ENCODE measurements around the gene TCP10L.
"Not testable (repeated sequence)": the region's sequence is repeated elsewhere in the genome, so short reads cannot be mapped to it uniquely, and the experiment has no call there.

TCP10L gene

DNA sequence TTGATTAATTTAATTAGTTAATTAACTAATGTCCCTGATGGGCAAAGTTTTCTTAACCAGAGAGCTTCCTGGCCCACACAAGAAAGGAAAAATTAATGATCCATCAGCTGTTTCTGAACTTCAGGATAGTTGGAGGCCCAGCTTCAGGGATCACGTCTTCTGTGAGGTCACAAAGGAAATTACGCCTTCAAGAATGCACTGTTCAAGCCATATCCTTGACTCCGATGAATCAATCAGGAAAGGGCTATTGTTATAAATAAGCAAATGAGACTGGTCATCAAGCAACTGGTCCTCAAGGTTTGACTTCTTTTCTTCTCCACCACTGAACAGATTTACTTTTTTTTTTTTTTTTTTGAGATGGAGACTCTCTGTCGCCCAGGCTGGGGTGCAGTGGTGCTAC lies 40.6 kb downstream of the TCP10L start:
- Histone ChIP-seq H3K23ac (ENCODE audit: low read length in 2 of 2) (no peak overlapping the region), H3K9me3 (ENCODE audit: control insufficient read depth, low read length) (no peaks in the 10 kb centered on the region), H3K36me3 (ENCODE audit: control insufficient read depth in 1 of 2, insufficient read depth in 2 of 2, low read depth in 1 of 2, low read length in 2 of 2) (no peaks in the 10 kb centered on the region), H3K18ac (ENCODE audit: low read depth in 1 of 2, low read length in 2 of 2) (no peak overlapping the region), H2AK5ac (ENCODE audit: low read length, severe bottlenecking) (no peak overlapping the region), H3K4me2 (ENCODE audit: low read length, poor library complexity, severe bottlenecking) (no peak overlapping the region), H3K9ac (ENCODE audit: low read length) (no peak overlapping the region), H3K27ac (ENCODE audit: low read length, poor library complexity, severe bottlenecking) (no peak overlapping the region), H2BK15ac (ENCODE audit: low read depth, poor library complexity, severe bottlenecking) (no peak overlapping the region), H2AFZ (ENCODE audit: low read depth, low read length) (no peak overlapping the region), H3K4me3 (ENCODE audit: insufficient read depth in 1 of 2, low read depth in 1 of 2, low read length in 2 of 2) (no peak overlapping the region), H3K79me1 (replicated peaks; ENCODE audit: low read length, poor library complexity, severe bottlenecking) (no peaks in the 10 kb centered on the region), H4K8ac (ENCODE audit: low read length) (no peak overlapping the region), H3K27me3 (ENCODE audit: control insufficient read depth in 1 of 2, insufficient read depth in 1 of 2, low read length in 2 of 2) (peaks cover 0 to under 1% of the 10 kb centered on the region in 2 experiments), H3K4me1 (ENCODE audit: control insufficient read depth, insufficient read depth, low read depth, low read length) (no peaks in the 10 kb centered on the region), H2BK5ac (ENCODE audit: low read depth, low read length, poor library complexity, severe bottlenecking) (no peak overlapping the region), H3K4ac (ENCODE audit: low read depth in 1 of 2, low read length in 2 of 2) (no peak overlapping the region), H2BK120ac (ENCODE audit: low read depth, low read length) (no peak overlapping the region), H4K91ac (ENCODE audit: low read length) (no peak overlapping the region), H2BK12ac (ENCODE audit: low read length in 2 of 2) (no peak overlapping the region), H3K14ac (ENCODE audit: low read length in 2 of 2) (no peak overlapping the region)
- WGBS, result 86% methylated on average over 2 of the region's 4 CpGs
- DNase-seq, result no peak

GRCh38 chr21:32543975-32544374 lies 41.3 kb downstream of the TCP10L start:
- Histone ChIP-seq H3K4me2 (ENCODE audit: low read length, poor library complexity, severe bottlenecking) (no peak overlapping the region), H3K27ac (ENCODE audit: low read length, poor library complexity, severe bottlenecking) (no peak overlapping the region), H4K91ac (ENCODE audit: low read length) (no peak overlapping the region), H3K79me1 (replicated peaks; ENCODE audit: low read length, poor library complexity, severe bottlenecking) (no peaks in the 10 kb centered on the region), H2AFZ (ENCODE audit: low read depth, low read length) (no peak overlapping the region), H3K23ac (ENCODE audit: low read length in 2 of 2) (no peak overlapping the region), H3K4ac (ENCODE audit: low read depth in 1 of 2, low read length in 2 of 2) (no peak overlapping the region), H3K9ac (ENCODE audit: low read length) (no peak overlapping the region), H3K36me3 (ENCODE audit: control insufficient read depth in 1 of 2, insufficient read depth in 2 of 2, low read depth in 1 of 2, low read length in 2 of 2) (no peaks in the 10 kb centered on the region), H2BK15ac (ENCODE audit: low read depth, poor library complexity, severe bottlenecking) (no peak overlapping the region), H4K8ac (ENCODE audit: low read length) (no peak overlapping the region), H2AK5ac (ENCODE audit: low read length, severe bottlenecking) (no peak overlapping the region), H2BK120ac (ENCODE audit: low read depth, low read length) (no peak overlapping the region), H3K14ac (ENCODE audit: low read length in 2 of 2) (no peak overlapping the region), H3K27me3 (ENCODE audit: control insufficient read depth in 1 of 2, insufficient read depth in 1 of 2, low read length in 2 of 2) (no peaks in the 10 kb centered on the region), H3K18ac (ENCODE audit: low read depth in 1 of 2, low read length in 2 of 2) (no peak overlapping the region), H3K4me1 (ENCODE audit: control insufficient read depth, insufficient read depth, low read depth, low read length) (no peaks in the 10 kb centered on the region), H3K4me3 (ENCODE audit: insufficient read depth in 1 of 2, low read depth in 1 of 2, low read length in 2 of 2) (no peak overlapping the region), H2BK5ac (ENCODE audit: low read depth, low read length, poor library complexity, severe bottlenecking) (no peak overlapping the region), H2BK12ac (ENCODE audit: low read length in 2 of 2) (no peak overlapping the region), H3K9me3 (ENCODE audit: control insufficient read depth, low read length) (no peaks in the 10 kb centered on the region)
- WGBS, result 100% methylated on average over 3 of the region's 3 CpGs
- DNase-seq, result no peak

DNA sequence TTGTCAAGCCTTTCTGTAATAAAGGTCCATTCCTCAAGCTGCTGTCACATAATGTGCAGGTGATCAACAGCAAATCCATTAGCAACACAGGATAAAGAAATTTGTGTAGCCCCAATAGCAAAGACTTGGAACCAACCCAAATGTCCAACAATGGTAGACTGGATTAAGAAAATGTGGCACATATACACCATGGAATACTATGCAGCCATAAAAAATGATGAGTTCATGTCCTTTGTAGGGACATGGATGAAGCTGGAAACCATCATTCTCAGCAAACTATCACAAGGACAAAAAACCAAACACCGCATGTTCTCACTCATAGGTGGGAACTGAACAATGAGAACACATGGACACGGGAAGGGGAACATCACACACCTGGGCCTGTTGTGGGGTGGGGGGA lies 42.3 kb downstream of the TCP10L start:
- not testable (repeated sequence) for H3K23ac ChIP-seq (ENCODE audit: low read length in 2 of 2); H3K9me3 ChIP-seq (ENCODE audit: control insufficient read depth, low read length); H3K4me2 ChIP-seq (ENCODE audit: low read length, poor library complexity, severe bottlenecking); H3K14ac ChIP-seq (ENCODE audit: low read length in 2 of 2); H3K27me3 ChIP-seq (ENCODE audit: control insufficient read depth in 1 of 2, insufficient read depth in 1 of 2, low read length in 2 of 2); H2BK15ac ChIP-seq (ENCODE audit: low read depth, poor library complexity, severe bottlenecking); H4K91ac ChIP-seq (ENCODE audit: low read length); H3K4me3 ChIP-seq (ENCODE audit: insufficient read depth in 1 of 2, low read depth in 1 of 2, low read length in 2 of 2); H3K36me3 ChIP-seq (ENCODE audit: control insufficient read depth in 1 of 2, insufficient read depth in 2 of 2, low read depth in 1 of 2, low read length in 2 of 2); H3K4me1 ChIP-seq (ENCODE audit: control insufficient read depth, insufficient read depth, low read depth, low read length); H3K79me1 ChIP-seq (replicated peaks; ENCODE audit: low read length, poor library complexity, severe bottlenecking); H2AFZ ChIP-seq (ENCODE audit: low read depth, low read length); H3K18ac ChIP-seq (ENCODE audit: low read depth in 1 of 2, low read length in 2 of 2); H3K9ac ChIP-seq (ENCODE audit: low read length); H2AK5ac ChIP-seq (ENCODE audit: low read length, severe bottlenecking); H2BK12ac ChIP-seq (ENCODE audit: low read length in 2 of 2); H2BK120ac ChIP-seq (ENCODE audit: low read depth, low read length); H2BK5ac ChIP-seq (ENCODE audit: low read depth, low read length, poor library complexity, severe bottlenecking); H3K4ac ChIP-seq (ENCODE audit: low read depth in 1 of 2, low read length in 2 of 2); H3K27ac ChIP-seq (ENCODE audit: low read length, poor library complexity, severe bottlenecking); DNase-seq; H4K8ac ChIP-seq (ENCODE audit: low read length)
- 100% methylated on average over 1 of the region's 2 CpGs for WGBS

- WGBS, result 76% methylated on average over 6 of the region's 6 CpGs
- no peak for DNase-seq
These were observed 45.9 kb downstream of the TCP10L start for GRCh38 chr21:32539378-32539777.

More at GRCh38 chr21:32539378-32539777, 45.9 kb downstream of the TCP10L start:
- Histone ChIP-seq H2BK5ac (ENCODE audit: low read depth, low read length, poor library complexity, severe bottlenecking) (no peak overlapping the region), H2BK120ac (ENCODE audit: low read depth, low read length) (no peak overlapping the region), H3K18ac (ENCODE audit: low read depth in 1 of 2, low read length in 2 of 2) (no peak overlapping the region), H3K36me3 (ENCODE audit: control insufficient read depth in 1 of 2, insufficient read depth in 2 of 2, low read depth in 1 of 2, low read length in 2 of 2) (no peaks in the 10 kb centered on the region), H3K4me1 (ENCODE audit: control insufficient read depth, insufficient read depth, low read depth, low read length) (peaks cover 5% of the 10 kb centered on the region), H4K8ac (ENCODE audit: low read length) (no peak overlapping the region), H3K4ac (ENCODE audit: low read depth in 1 of 2, low read length in 2 of 2) (no peak overlapping the region), H3K4me3 (ENCODE audit: insufficient read depth in 1 of 2, low read depth in 1 of 2, low read length in 2 of 2) (no peak overlapping the region), H3K27ac (ENCODE audit: low read length, poor library complexity, severe bottlenecking) (no peak overlapping the region), H2BK15ac (ENCODE audit: low read depth, poor library complexity, severe bottlenecking) (no peak overlapping the region), H3K23ac (ENCODE audit: low read length in 2 of 2) (no peak overlapping the region), H2AFZ (ENCODE audit: low read depth, low read length) (no peak overlapping the region), H3K14ac (ENCODE audit: low read length in 2 of 2) (no peak overlapping the region), H3K4me2 (ENCODE audit: low read length, poor library complexity, severe bottlenecking) (no peak overlapping the region), H2AK5ac (ENCODE audit: low read length, severe bottlenecking) (no peak overlapping the region), H3K79me1 (replicated peaks; ENCODE audit: low read length, poor library complexity, severe bottlenecking) (no peaks in the 10 kb centered on the region), H3K9ac (ENCODE audit: low read length) (no peak overlapping the region), H3K27me3 (ENCODE audit: control insufficient read depth in 1 of 2, insufficient read depth in 1 of 2, low read length in 2 of 2) (no peaks in the 10 kb centered on the region), H3K9me3 (ENCODE audit: control insufficient read depth, low read length) (no peaks in the 10 kb centered on the region), H4K91ac (ENCODE audit: low read length) (no peak overlapping the region), H2BK12ac (ENCODE audit: low read length in 2 of 2) (no peak overlapping the region)
